GM06990 (cell line): ENCODE measurements around the gene CITED4.

Source experiments
- DNase-seq: peaks from one replicate; pipeline ENCODE4 v3.0.0-alpha.2; 2011; ENCODE audit not compliant: insufficient read length; ENCODE audit errors: extremely low read depth
- H3K27me3 ChIP-seq: replicated peaks from 2 replicates; pipeline ENCODE4 v1.6.0; 2011; ENCODE audit warnings: low read length; ENCODE audit not compliant: control insufficient read depth, insufficient read depth
- H3K36me3 ChIP-seq: 2 replicates; pipeline ENCODE4 v1.5.1; 2011; ENCODE audit warnings: low read length; ENCODE audit not compliant: control insufficient read depth, insufficient read depth
- H3K4me3 ChIP-seq: replicated peaks from 2 replicates; pipeline ENCODE4 v1.5.1; 2011; ENCODE audit warnings: low read depth, mild to moderate bottlenecking, control low read depth, low read length
- CTCF ChIP-seq: IDR thresholded peaks from 2 replicates; pipeline ENCODE4 v1.5.1; 2011; ENCODE audit warnings: low read length, control low read depth, mild to moderate bottlenecking, inconsistent platforms; ENCODE audit not compliant: insufficient read depth, poor library complexity, severe bottlenecking

The CITED4 gene

GRCh38 chr1:40876891-40877290 lies 14.7 kb upstream of the CITED4 start:
- no peak for TF ChIP-seq CTCF
- Histone ChIP-seq H3K36me3 (no peaks in the 10 kb centered on the region), H3K27me3 (no peaks in the 10 kb centered on the region), H3K4me3 (no peak overlapping the region)
- no peak for DNase-seq

- Histone ChIP-seq H3K36me3 (no peaks in the 10 kb centered on the region), H3K4me3 (no peak overlapping the region), H3K27me3 (no peaks in the 10 kb centered on the region)
- no peak for DNase-seq
- no peak for TF ChIP-seq CTCF
Measured at GRCh38 chr1:40876436-40876761, 14.2 kb upstream of the CITED4 start.

- Histone ChIP-seq H3K36me3 (no peaks in the 10 kb centered on the region), H3K27me3 (no peaks in the 10 kb centered on the region), H3K4me3 (no peak overlapping the region)
- no peak for TF ChIP-seq CTCF
- DNase-seq: no peak
Measured at GRCh38 chr1:40873863-40874472, 11.8 kb upstream of the CITED4 start.

DNA sequence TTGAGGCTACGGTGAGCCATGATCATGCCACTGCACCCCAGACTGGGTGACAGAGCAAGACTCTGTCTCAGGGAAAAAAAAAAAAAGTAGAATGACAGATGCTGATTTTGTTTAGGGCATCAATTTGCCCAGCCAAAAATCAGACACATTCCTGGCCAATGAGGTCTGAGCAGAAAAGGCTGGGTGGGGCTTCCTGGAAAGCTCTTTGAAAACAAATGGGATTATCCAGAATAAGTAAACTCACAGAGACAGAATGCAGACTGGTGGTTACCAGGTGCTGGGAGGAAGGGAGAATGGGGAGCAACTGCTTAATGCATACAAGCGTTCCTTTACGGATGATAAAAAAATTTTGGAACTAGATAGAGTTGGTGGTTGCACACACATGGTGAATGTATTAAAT lies 10.1 kb upstream of the CITED4 start:
- Histone ChIP-seq H3K27me3 (no peaks in the 10 kb centered on the region), H3K4me3 (no peak overlapping the region), H3K36me3 (no peaks in the 10 kb centered on the region)
- TF ChIP-seq CTCF: no peak
- DNase-seq: no peak

- H3K36me3 ChIP-seq: no peaks in the 10 kb centered on the region
- no peak for TF ChIP-seq CTCF
- no peaks in the 10 kb centered on the region for H3K27me3 ChIP-seq
- no peak for DNase-seq
- no peak overlapping the region for H3K4me3 ChIP-seq
Measured at GRCh38 chr1:40870135-40870728, 8.1 kb upstream of the CITED4 start.
